Measurements from ENCODE around the gene CAPN5.
"Not testable (repeated sequence)": the region's sequence is repeated elsewhere in the genome, so short reads cannot be mapped to it uniquely, and the experiment has no call there.

Gene CAPN5

GRCh38 chr11:77047007-77047927, 19.5 kb upstream of the CAPN5 start:
- Histone ChIP-seq H3K36me3 (ENCODE audit: low read depth) (no peaks in the 10 kb centered on the region), H3K9me3 (ENCODE audit: severe bottlenecking) (no peaks in the 10 kb centered on the region), H3K4me3 (ENCODE audit: severe bottlenecking) (peak overlapping the region; percentile 24), H3K4me1 (ENCODE audit: insufficient read depth, poor library complexity, severe bottlenecking) (peaks cover 7% of the 10 kb centered on the region), H3K27ac (ENCODE audit: poor library complexity, severe bottlenecking) (no peak overlapping the region), H3K27me3 (ENCODE audit: insufficient read depth, poor library complexity, severe bottlenecking) (no peaks in the 10 kb centered on the region)
- TF ChIP-seq, protein P1, sequence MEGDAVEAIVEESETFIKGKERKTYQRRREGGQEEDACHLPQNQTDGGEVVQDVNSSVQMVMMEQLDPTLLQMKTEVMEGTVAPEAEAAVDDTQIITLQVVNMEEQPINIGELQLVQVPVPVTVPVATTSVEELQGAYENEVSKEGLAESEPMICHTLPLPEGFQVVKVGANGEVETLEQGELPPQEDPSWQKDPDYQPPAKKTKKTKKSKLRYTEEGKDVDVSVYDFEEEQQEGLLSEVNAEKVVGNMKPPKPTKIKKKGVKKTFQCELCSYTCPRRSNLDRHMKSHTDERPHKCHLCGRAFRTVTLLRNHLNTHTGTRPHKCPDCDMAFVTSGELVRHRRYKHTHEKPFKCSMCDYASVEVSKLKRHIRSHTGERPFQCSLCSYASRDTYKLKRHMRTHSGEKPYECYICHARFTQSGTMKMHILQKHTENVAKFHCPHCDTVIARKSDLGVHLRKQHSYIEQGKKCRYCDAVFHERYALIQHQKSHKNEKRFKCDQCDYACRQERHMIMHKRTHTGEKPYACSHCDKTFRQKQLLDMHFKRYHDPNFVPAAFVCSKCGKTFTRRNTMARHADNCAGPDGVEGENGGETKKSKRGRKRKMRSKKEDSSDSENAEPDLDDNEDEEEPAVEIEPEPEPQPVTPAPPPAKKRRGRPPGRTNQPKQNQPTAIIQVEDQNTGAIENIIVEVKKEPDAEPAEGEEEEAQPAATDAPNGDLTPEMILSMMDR (IDR thresholded peaks at IDR 0.05; ENCODE audit: poor library complexity, severe bottlenecking) = peak; percentile 63
- ATAC-seq (ENCODE audit: low read depth) = peak; percentile 88
- DNase-seq (ENCODE audit: low spot score) = no peak

DNA sequence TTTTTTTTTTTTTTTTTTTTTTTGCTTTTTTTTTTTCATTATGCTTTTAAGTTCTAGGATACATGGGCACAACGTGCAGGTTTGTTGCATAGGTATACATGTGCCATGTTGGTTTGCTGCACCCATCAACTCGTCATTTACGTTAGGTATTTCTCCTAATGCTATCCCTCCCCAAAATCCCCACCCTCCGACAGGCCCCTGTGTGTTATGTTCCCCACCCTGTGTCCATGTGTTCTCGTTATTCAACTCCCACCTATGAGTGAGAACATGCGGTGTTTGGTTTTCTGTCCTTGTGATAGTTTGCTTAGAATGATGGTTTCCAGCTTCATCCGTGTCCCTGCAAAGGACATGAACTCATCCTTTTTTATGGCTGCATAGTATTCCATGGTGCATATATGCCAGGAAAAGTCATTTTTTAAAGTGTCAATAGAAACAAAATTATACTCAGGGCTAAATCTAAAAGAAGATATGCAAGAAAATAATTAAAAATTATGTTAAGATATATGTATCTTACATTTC, 18.8 kb upstream of the CAPN5 start:
- not testable (repeated sequence) for H3K4me1 ChIP-seq (ENCODE audit: insufficient read depth, poor library complexity, severe bottlenecking); H3K9me3 ChIP-seq (ENCODE audit: severe bottlenecking); H3K4me3 ChIP-seq (ENCODE audit: severe bottlenecking); H3K27me3 ChIP-seq (ENCODE audit: insufficient read depth, poor library complexity, severe bottlenecking); DNase-seq (ENCODE audit: low spot score); H3K36me3 ChIP-seq (ENCODE audit: low read depth); H3K27ac ChIP-seq (ENCODE audit: poor library complexity, severe bottlenecking); ATAC-seq (ENCODE audit: low read depth)
- TF ChIP-seq, protein P1 (IDR thresholded peaks at IDR 0.05; ENCODE audit: poor library complexity, severe bottlenecking) = peak; percentile 8

GRCh38 chr11:77049026-77049425, 17.7 kb upstream of the CAPN5 start:
- no peaks in the 10 kb centered on the region for H3K27me3 ChIP-seq (ENCODE audit: insufficient read depth, poor library complexity, severe bottlenecking)
- no peaks in the 10 kb centered on the region for H3K9me3 ChIP-seq (ENCODE audit: severe bottlenecking)

DNA sequence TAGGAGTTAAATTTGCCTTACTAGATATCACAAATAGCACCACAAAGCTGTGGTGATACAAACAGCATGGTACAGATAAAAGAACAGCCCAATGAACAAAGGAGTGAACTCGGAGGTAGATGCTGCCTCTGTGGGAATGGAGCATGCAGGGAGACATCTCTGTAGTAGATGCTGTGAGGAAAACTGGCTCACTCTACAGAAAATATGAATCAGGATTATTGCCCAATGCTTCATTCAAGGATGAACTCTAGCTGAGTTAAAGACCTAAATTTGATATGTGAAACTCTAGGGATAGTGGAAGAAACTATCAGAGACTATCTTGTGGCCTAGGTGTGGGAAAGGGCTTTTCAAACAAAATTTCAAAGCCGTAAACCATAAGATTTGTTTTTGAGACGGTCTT, 15.3 kb upstream of the CAPN5 start:
- TF ChIP-seq, protein P1 (IDR thresholded peaks at IDR 0.05; ENCODE audit: poor library complexity, severe bottlenecking) = no peak
- ATAC-seq (ENCODE audit: low read depth) (no peak), DNase-seq (ENCODE audit: low spot score) (no peak)
- Histone ChIP-seq H3K27me3 (ENCODE audit: insufficient read depth, poor library complexity, severe bottlenecking) (no peaks in the 10 kb centered on the region), H3K9me3 (ENCODE audit: severe bottlenecking) (peaks cover 4% of the 10 kb centered on the region), H3K27ac (ENCODE audit: poor library complexity, severe bottlenecking) (no peak overlapping the region), H3K36me3 (ENCODE audit: low read depth) (no peaks in the 10 kb centered on the region), H3K4me3 (ENCODE audit: severe bottlenecking) (no peak overlapping the region), H3K4me1 (ENCODE audit: insufficient read depth, poor library complexity, severe bottlenecking) (peaks cover 7% of the 10 kb centered on the region)

More at GRCh38 chr11:77049026-77049425, 17.7 kb upstream of the CAPN5 start:
- TF ChIP-seq, protein P1 (IDR thresholded peaks at IDR 0.05; ENCODE audit: poor library complexity, severe bottlenecking) = no peak
- H3K36me3 ChIP-seq (ENCODE audit: low read depth) = no peaks in the 10 kb centered on the region
- no peak overlapping the region for H3K27ac ChIP-seq (ENCODE audit: poor library complexity, severe bottlenecking)
- ATAC-seq (ENCODE audit: low read depth) = no peak
- peaks cover 7% of the 10 kb centered on the region for H3K4me1 ChIP-seq (ENCODE audit: insufficient read depth, poor library complexity, severe bottlenecking)
- no peak overlapping the region for H3K4me3 ChIP-seq (ENCODE audit: severe bottlenecking)
- DNase-seq (ENCODE audit: low spot score) = no peak

GRCh38 chr11:77052518-77052917, 14.3 kb upstream of the CAPN5 start:
- DNase-seq (ENCODE audit: low spot score) (no peak), ATAC-seq (ENCODE audit: low read depth) (no peak)
- Histone ChIP-seq H3K9me3 (ENCODE audit: severe bottlenecking) (peaks cover 5% of the 10 kb centered on the region), H3K27ac (ENCODE audit: poor library complexity, severe bottlenecking) (no peak overlapping the region), H3K4me3 (ENCODE audit: severe bottlenecking) (no peak overlapping the region), H3K27me3 (ENCODE audit: insufficient read depth, poor library complexity, severe bottlenecking) (no peaks in the 10 kb centered on the region), H3K4me1 (ENCODE audit: insufficient read depth, poor library complexity, severe bottlenecking) (no peaks in the 10 kb centered on the region), H3K36me3 (ENCODE audit: low read depth) (no peaks in the 10 kb centered on the region)
- TF ChIP-seq, protein P1 (IDR thresholded peaks at IDR 0.05; ENCODE audit: poor library complexity, severe bottlenecking) = no peak
